SK-N-SH (cell line): ENCODE measurements around the gene FAM53A. TPM values are rescaled to one million over a fixed set of nuclear protein-coding genes. Genes with fewer than 3 reads are reported as not detected.

ENCODE experiments used
- CTCF ChIA-PET: fragments of 300-600, 350-600 bp; formaldehyde crosslinking; extraction: SDS; loops from one replicate; lab custom pipeline; 2021; lab: Yijun Ruan, JAX
- POLR2A ChIA-PET: fragments of 350-600 bp; sonication (Branson Sonifier 250); formaldehyde crosslinking; extraction: SDS; loops from one replicate; lab custom pipeline; 2020; ENCODE audit warnings: antibody characterized with exemption, inconsistent platforms; lab: Yijun Ruan, JAX
- DNase-seq: peaks from one replicate; pipeline ENCODE4 v3.0.0; 2012
- H2AFZ ChIP-seq: fragments of 200-600 bp; sonication (generic); 2 replicates; pipeline ENCODE4 v1.8.1; 2016; ENCODE audit warnings: antibody characterized with exemption, mild to moderate bottlenecking, low read depth
- H3F3A ChIP-seq: fragments of 200-600 bp; sonication (generic); replicated peaks from 2 replicates; pipeline ENCODE3; 2016; ENCODE audit warnings: antibody characterized with exemption, mild to moderate bottlenecking; ENCODE audit not compliant: insufficient read depth
- H3K27ac ChIP-seq, 2 experiments: fragments of 200-500 bp in 1 of 2; fragments of 200-600 bp in 1 of 2; sonication (Bioruptor generic) in 1 of 2; sonication (generic), shearing (Covaris generic) in 1 of 2; 2 replicates each; pipeline versions ENCODE4 v1.5.1 to v1.6.1; 2014 to 2016; ENCODE audit warnings: low read depth in 2 of 2, inconsistent platforms in 1 of 2, low read length in 1 of 2, mild to moderate bottlenecking in 1 of 2, mixed read lengths in 1 of 2
- H3K27me3 ChIP-seq: fragments of 200-600 bp; sonication (generic), shearing (Covaris generic); 2 replicates; pipeline ENCODE4 v1.6.1; 2016; ENCODE audit warnings: mixed run types; ENCODE audit not compliant: insufficient read depth
- H3K36me3 ChIP-seq, 2 experiments: fragments of 200-500 bp in 1 of 2; fragments of 200-600 bp in 1 of 2; sonication (Bioruptor generic) in 1 of 2; sonication (generic) in 1 of 2; replicated peaks in 1 of 2; 2 replicates each; pipeline versions ENCODE3 to v1.5.1; 2014 to 2016; ENCODE audit warnings: low read length in 1 of 2, mild to moderate bottlenecking in 1 of 2; ENCODE audit not compliant: insufficient read depth in 2 of 2, control insufficient read depth in 1 of 2
- H3K4me1 ChIP-seq, 2 experiments: fragments of 200-500 bp in 1 of 2; fragments of 200-600 bp in 1 of 2; sonication (Bioruptor generic) in 1 of 2; sonication (generic), shearing (Covaris generic) in 1 of 2; 2 replicates each; pipeline versions ENCODE4 v1.5.1 to v1.6.1; 2014 to 2016; ENCODE audit warnings: low read depth in 1 of 2, low read length in 1 of 2, mixed run types in 1 of 2; ENCODE audit not compliant: insufficient read depth in 2 of 2, control insufficient read depth in 1 of 2
- H3K4me2 ChIP-seq: fragments of 200-600 bp; sonication (generic), shearing (Covaris generic); 2 replicates; pipeline ENCODE4 v1.6.1; 2017; ENCODE audit warnings: mixed run types
- H3K4me3 ChIP-seq, 2 experiments: fragments of 200-500 bp in 1 of 2; fragments of 200-600 bp in 1 of 2; sonication (Bioruptor generic) in 1 of 2; sonication (generic), shearing (Covaris generic) in 1 of 2; 2 replicates each; pipeline versions ENCODE4 v1.5.1 to v1.8.1; 2014 to 2016; ENCODE audit warnings: low read depth in 2 of 2, inconsistent platforms in 1 of 2, low read length in 1 of 2, mild to moderate bottlenecking in 1 of 2, mixed read lengths in 1 of 2, moderate library complexity in 1 of 2
- H3K79me2 ChIP-seq: fragments of 200-600 bp; sonication (generic); 2 replicates; pipeline ENCODE4 v1.8.1; 2017; ENCODE audit warnings: mild to moderate bottlenecking; ENCODE audit not compliant: insufficient read depth
- H3K9ac ChIP-seq: fragments of 200-600 bp; sonication (generic); 2 replicates; pipeline ENCODE4 v1.6.1; 2017; ENCODE audit warnings: mixed run types
- H3K9me2 ChIP-seq: fragments of 200-600 bp; sonication (generic); 2 replicates; pipeline ENCODE4 v1.6.1; 2017; ENCODE audit warnings: mixed run types
- H3K9me3 ChIP-seq: fragments of 200-600 bp; sonication (generic); 2 replicates; pipeline ENCODE4 v1.6.1; 2017; ENCODE audit warnings: mixed run types, mild to moderate bottlenecking, moderate library complexity
- H4K20me1 ChIP-seq: fragments of 200-600 bp; sonication (generic); 2 replicates; pipeline ENCODE4 v1.6.1; 2017; ENCODE audit warnings: mild to moderate bottlenecking, mixed run types; ENCODE audit not compliant: insufficient read depth
- CHD2 ChIP-seq: fragments of 150-350 bp; IDR thresholded peaks from 2 replicates; pipeline ENCODE4 v1.6.1; 2018; ENCODE audit warnings: low read length; ENCODE audit not compliant: partially characterized antibody
- CTCF ChIP-seq: fragments of 200-600 bp; sonication (generic); IDR thresholded peaks from 2 replicates; pipeline ENCODE4 v1.6.1; 2017; ENCODE audit warnings: antibody characterized with exemption, mild to moderate bottlenecking, moderate library complexity
- ELF1 ChIP-seq: IDR thresholded peaks from 2 replicates; pipeline ENCODE4 v1.4.0; 2012
- EZH2phosphoT487 ChIP-seq: fragments of 200-600 bp; sonication (generic); IDR thresholded peaks from 2 replicates; pipeline ENCODE4 v1.6.1; 2017; ENCODE audit warnings: low read depth, mixed run types, mild to moderate bottlenecking, antibody characterized with exemption, moderate library complexity, borderline replicate concordance
- FOSL2 ChIP-seq: IDR thresholded peaks from 2 replicates; pipeline ENCODE4 v1.4.0; 2012; ENCODE audit warnings: low read depth, mild to moderate bottlenecking, moderate library complexity, borderline replicate concordance
- FOXJ3 ChIP-seq: sonication (generic); formaldehyde crosslinking; IDR thresholded peaks from 2 replicates; pipeline ENCODE4 v1.5.1; 2020; ENCODE audit warnings: mild to moderate bottlenecking, missing genetic modification reagents
- GABPA ChIP-seq: IDR thresholded peaks from 2 replicates; pipeline ENCODE4 v1.4.0; 2012; ENCODE audit warnings: low read depth, mild to moderate bottlenecking
- GATA2 ChIP-seq: sonication (generic); formaldehyde crosslinking; IDR thresholded peaks from 2 replicates; pipeline ENCODE4 v1.5.0; 2020; ENCODE audit warnings: mild to moderate bottlenecking, missing genetic modification reagents
- MAX ChIP-seq: IDR thresholded peaks from 2 replicates; pipeline ENCODE4 v1.4.0; 2012; ENCODE audit warnings: low read depth
- MXI1 ChIP-seq: IDR thresholded peaks from 2 replicates; pipeline ENCODE4 v1.6.1; 2012; ENCODE audit warnings: mild to moderate bottlenecking, low read depth, low read length, improper control_type of control experiment
- NFIC ChIP-seq: IDR thresholded peaks from 2 replicates; pipeline ENCODE4 v1.4.0; 2012; ENCODE audit warnings: borderline replicate concordance
- NRF1 ChIP-seq: IDR thresholded peaks from 2 replicates; pipeline ENCODE4 v1.6.1; 2012; ENCODE audit warnings: low read depth, mild to moderate bottlenecking, low read length
- POLR2AphosphoS5 ChIP-seq: IDR thresholded peaks from 2 replicates; pipeline ENCODE4 v1.6.1; 2012; ENCODE audit warnings: low read depth, low read length
- RAD21 ChIP-seq: IDR thresholded peaks from 2 replicates; pipeline ENCODE4 v1.6.1; 2012; ENCODE audit warnings: mild to moderate bottlenecking, low read length
- SIN3A ChIP-seq: IDR thresholded peaks from 2 replicates; pipeline ENCODE4 v1.6.1; 2012; ENCODE audit warnings: low read depth, mild to moderate bottlenecking, low read length, moderate library complexity, borderline replicate concordance
- TAF1 ChIP-seq: IDR thresholded peaks from 2 replicates; pipeline ENCODE4 v1.6.1; 2012; ENCODE audit warnings: low read depth, mild to moderate bottlenecking, low read length, moderate library complexity, borderline replicate concordance
- TCF12 ChIP-seq: IDR thresholded peaks from 2 replicates; pipeline ENCODE4 v1.4.0; 2012
- TEAD4 ChIP-seq: IDR thresholded peaks from 2 replicates; pipeline ENCODE4 v1.4.0; 2012; ENCODE audit warnings: mild to moderate bottlenecking, borderline replicate concordance; ENCODE audit not compliant: insufficient read depth
- USF2 ChIP-seq: fragments of 150-350 bp; IDR thresholded peaks from 2 replicates; pipeline ENCODE4 v1.6.1; 2017; ENCODE audit warnings: antibody characterized with exemption, low read length, low read depth, borderline replicate concordance
- YY1 ChIP-seq: IDR thresholded peaks from 2 replicates; pipeline ENCODE4 v1.4.0; 2012; ENCODE audit warnings: low read depth, mild to moderate bottlenecking
- WGBS: methylation state at CpG from one replicate; pipeline ENCODE4 v1.1.6; 2017; ENCODE audit warnings: low lambda C conversion rate; 5-methylcytosine and 5-hydroxymethylcytosine counted together
- polyA plus RNA-seq, 3 experiments: library from polyadenylated mRNA; depleted of rRNA; stranded (reverse); fragments of >200 nt; gene quantifications; 2 replicates each; pipeline ENCODE4 v1.2.3, GENCODE V29; 2012

The FAM53A gene
- polyA plus RNA-seq, 1 of the 3 experiments (the other 2 are of a cell fraction), result 7.6 TPM

GRCh38 chr4:1626941-1627340 is 57.2 kb downstream of the FAM53A start:
- 80% methylated on average over 1 of the region's 9 CpGs for WGBS
- no peak overlapping the region for H3K4me2 ChIP-seq
- H3K9me3 ChIP-seq, result no peaks in the 10 kb centered on the region
- H3K9me2 ChIP-seq, result no peaks in the 10 kb centered on the region
- no peak for DNase-seq
- no peak overlapping the region for H2AFZ ChIP-seq
- H3K4me1 ChIP-seq, result no peaks in the 10 kb centered on the region; a peak in 1 of 4 replicates
- H3K27me3 ChIP-seq, result no peaks in the 10 kb centered on the region
- H4K20me1 ChIP-seq, result no peaks in the 10 kb centered on the region
- no peaks in the 10 kb centered on the region for H3K79me2 ChIP-seq
- ChIA-PET POLR2A (no interaction called here), CTCF (interaction anchor here (0.9 to 1.8 kb wide), 2 partner anchors 266 to 271 kb away, joined by 3 to 10 read pairs; no protein-coding TSS in a partner anchor)
- TF ChIP-seq NRF1, result no peak
- TF ChIP-seq MAX, result no peak
- TF ChIP-seq RAD21, result no peak
- no peak for TF ChIP-seq YY1
- no peak for TF ChIP-seq TEAD4
- no peak overlapping the region for H3K4me3 ChIP-seq
- no peak overlapping the region for H3K27ac ChIP-seq
- H3K36me3 ChIP-seq, result no peaks in the 10 kb centered on the region
- no peak overlapping the region for H3K9ac ChIP-seq
- peaks cover 4% of the 10 kb centered on the region for H3F3A ChIP-seq

GRCh38 chr4:1626151-1626550 is 58.0 kb downstream of the FAM53A start:
- H3K9me2 ChIP-seq, result no peaks in the 10 kb centered on the region
- H3K9ac ChIP-seq, result no peak overlapping the region
- ChIA-PET CTCF (interaction anchor here (1.0 kb wide), 1 partner anchor 59 kb away, joined by 3 read pairs; no protein-coding TSS in a partner anchor), POLR2A (no interaction called here)
- H4K20me1 ChIP-seq, result no peaks in the 10 kb centered on the region
- no peak overlapping the region for H2AFZ ChIP-seq
- no peaks in the 10 kb centered on the region for H3K36me3 ChIP-seq
- TF ChIP-seq GABPA (no peak), FOXJ3 (no peak), RAD21 (no peak), POLR2AphosphoS5 (no peak), EZH2phosphoT487 (no peak), USF2 (no peak), TCF12 (no peak)
- no peaks in the 10 kb centered on the region for H3K27me3 ChIP-seq
- H3F3A ChIP-seq, result peaks cover 4% of the 10 kb centered on the region
- no peak overlapping the region for H3K27ac ChIP-seq
- no peaks in the 10 kb centered on the region; a peak in 1 of 4 replicates for H3K4me1 ChIP-seq
- H3K79me2 ChIP-seq, result no peaks in the 10 kb centered on the region
- no peaks in the 10 kb centered on the region for H3K9me3 ChIP-seq
- DNase-seq, result no peak
- H3K4me2 ChIP-seq, result no peak overlapping the region
- WGBS, result 92% methylated on average over 7 of the region's 16 CpGs
- no peak overlapping the region for H3K4me3 ChIP-seq

- no peak overlapping the region for H2AFZ ChIP-seq
- ChIA-PET POLR2A (no interaction called here), CTCF (interaction anchor here (1.0 kb wide), 1 partner anchor 58 kb away, joined by 3 read pairs; no protein-coding TSS in a partner anchor)
- no peaks in the 10 kb centered on the region for H3K36me3 ChIP-seq
- no peak overlapping the region for H3K9ac ChIP-seq
- no peak overlapping the region for H3K4me2 ChIP-seq
- no peak for DNase-seq
- 64% methylated on average over 3 of the region's 23 CpGs for WGBS
- no peaks in the 10 kb centered on the region for H3K79me2 ChIP-seq
- H3K4me1 ChIP-seq, result no peaks in the 10 kb centered on the region; a peak in 1 of 4 replicates
- H3K9me2 ChIP-seq, result no peaks in the 10 kb centered on the region
- no peak overlapping the region for H3K4me3 ChIP-seq
- peaks cover 4% of the 10 kb centered on the region for H3F3A ChIP-seq
- no peaks in the 10 kb centered on the region for H3K9me3 ChIP-seq
- H3K27me3 ChIP-seq, result no peaks in the 10 kb centered on the region
- H3K27ac ChIP-seq, result no peak overlapping the region
- H4K20me1 ChIP-seq, result no peaks in the 10 kb centered on the region
- TF ChIP-seq FOSL2, result no peak
- TF ChIP-seq EZH2phosphoT487, result no peak
- TF ChIP-seq GATA2 (CRISPR knock-in tag), result no peak
- TF ChIP-seq TAF1, result no peak
- TF ChIP-seq CTCF, result no peak
- TF ChIP-seq TEAD4, result no peak
- TF ChIP-seq NFIC, result no peak
- no peak for TF ChIP-seq ELF1
- no peak for TF ChIP-seq CHD2
- no peak for TF ChIP-seq MXI1
- TF ChIP-seq SIN3A, result no peak
Measured at GRCh38 chr4:1625600-1626138, 58.4 kb downstream of the FAM53A start.
